ENCODE measurements around the gene CHCHD4.

Gene CHCHD4

GRCh38 chr3:14162178-14162577 lies 37.5 kb upstream of the CHCHD4 start:
- TF ChIP-seq CTCF (IDR thresholded peaks at IDR 0.05; ENCODE audit: insufficient read depth, low read depth, low read length, missing control alignments), result no peak
- DNase-seq (ENCODE audit: low read depth), result no peak
- no peak overlapping the region for H3K4me3 ChIP-seq (ENCODE audit: low read depth, low read length)

GRCh38 chr3:14161282-14161681 lies 36.6 kb upstream of the CHCHD4 start:
- no peak for TF ChIP-seq CTCF (IDR thresholded peaks at IDR 0.05; ENCODE audit: insufficient read depth, low read depth, low read length, missing control alignments)
- no peak for DNase-seq (ENCODE audit: low read depth)
- no peak overlapping the region for H3K4me3 ChIP-seq (ENCODE audit: low read depth, low read length)

GRCh38 chr3:14159426-14159825 lies 34.8 kb upstream of the CHCHD4 start:
- no peak overlapping the region for H3K4me3 ChIP-seq (ENCODE audit: low read depth, low read length)
- no peak for DNase-seq (ENCODE audit: low read depth)
- TF ChIP-seq CTCF (IDR thresholded peaks at IDR 0.05; ENCODE audit: insufficient read depth, low read depth, low read length, missing control alignments), result no peak

GRCh38 chr3:14158370-14158769 lies 33.7 kb upstream of the CHCHD4 start:
- H3K4me3 ChIP-seq (ENCODE audit: low read depth, low read length), result no peak overlapping the region
- no peak for TF ChIP-seq CTCF (IDR thresholded peaks at IDR 0.05; ENCODE audit: insufficient read depth, low read depth, low read length, missing control alignments)
- no peak for DNase-seq (ENCODE audit: low read depth)

GRCh38 chr3:14157951-14158350 lies 33.3 kb upstream of the CHCHD4 start:
- H3K4me3 ChIP-seq (ENCODE audit: low read depth, low read length), result no peak overlapping the region
- no peak for DNase-seq (ENCODE audit: low read depth)
- no peak for TF ChIP-seq CTCF (IDR thresholded peaks at IDR 0.05; ENCODE audit: insufficient read depth, low read depth, low read length, missing control alignments)

GRCh38 chr3:14156843-14157561 lies 32.3 kb upstream of the CHCHD4 start:
- no peak for DNase-seq (ENCODE audit: low read depth)
- TF ChIP-seq CTCF (IDR thresholded peaks at IDR 0.05; ENCODE audit: insufficient read depth, low read depth, low read length, missing control alignments), result no peak
- no peak overlapping the region for H3K4me3 ChIP-seq (ENCODE audit: low read depth, low read length)

- no peak overlapping the region for H3K4me3 ChIP-seq (ENCODE audit: low read depth, low read length)
- no peak for DNase-seq (ENCODE audit: low read depth)
- no peak for TF ChIP-seq CTCF (IDR thresholded peaks at IDR 0.05; ENCODE audit: insufficient read depth, low read depth, low read length, missing control alignments)
These were observed 31.5 kb upstream of the CHCHD4 start for GRCh38 chr3:14156201-14156600.
